K562 (cell line): ENCODE results near the gene GRIN2D. TPM values are rescaled to one million over a fixed set of nuclear protein-coding genes. Genes with fewer than 3 reads are reported as not detected.

Experiments used
- ASH1L ChIP-seq: fragments of 450-650 bp; IDR thresholded peaks from 2 replicates; pipeline ENCODE4 v1.6.1; 2018; ENCODE audit warnings: borderline replicate concordance, mild to moderate bottlenecking, low read depth; ENCODE audit not compliant: partially characterized antibody
- CREM ChIP-seq: IDR thresholded peaks from 2 replicates; pipeline ENCODE4 v1.6.1; 2014; ENCODE audit warnings: antibody characterized with exemption, low read depth
- CTBP1 ChIP-seq: fragments of 450-650 bp; IDR thresholded peaks from 2 replicates; pipeline ENCODE4 v1.6.1; 2016; ENCODE audit warnings: borderline replicate concordance
- CXXC5 ChIP-seq: fragments of 250-450 bp; sonication (Bioruptor Pico); IDR thresholded peaks from 2 replicates; pipeline ENCODE4 v1.8.0; 2022; ENCODE audit warnings: inconsistent platforms, mild to moderate bottlenecking, moderate library complexity
- GABPA ChIP-seq: fragments of 200-800 bp; sonication (Bioruptor generic); conservative IDR thresholded peaks from 2 replicates; pipeline ENCODE4 v1.6.1; 2016; ENCODE audit warnings: low read depth, missing genetic modification characterization, missing compliant biosample characterization
- HCFC1 ChIP-seq: IDR thresholded peaks from 2 replicates; pipeline ENCODE4 v1.6.1; 2012; ENCODE audit warnings: low read depth, low read length, improper control_type of control experiment
- HMGN3 ChIP-seq: IDR thresholded peaks from 2 replicates; pipeline ENCODE4 v1.6.1; 2011; ENCODE audit warnings: borderline replicate concordance, low read depth, mild to moderate bottlenecking, mixed read lengths, low read length; ENCODE audit not compliant: insufficient read length; ENCODE audit errors: extremely low read depth
- POLR2A ChIP-seq: fragments of 450-650 bp; conservative IDR thresholded peaks from 2 replicates; pipeline ENCODE4 v1.6.1; 2016
- RAD51 ChIP-seq: fragments of 450-650 bp; IDR thresholded peaks from 2 replicates; pipeline ENCODE4 v1.7.1; 2016; ENCODE audit warnings: low read depth, mild to moderate bottlenecking, borderline replicate concordance
- RBM14 ChIP-seq: fragments of 200-400 bp; formaldehyde crosslinking; IDR thresholded peaks from 2 replicates; pipeline ENCODE4 v1.6.1; 2018; ENCODE audit warnings: low read depth, mild to moderate bottlenecking, low read length, moderate library complexity, borderline replicate concordance; ENCODE audit not compliant: insufficient read depth
- SREBF2 ChIP-seq: sonication (generic); formaldehyde crosslinking; IDR thresholded peaks from 2 replicates; pipeline ENCODE4 v1.4.0; 2020; ENCODE audit warnings: mild to moderate bottlenecking, missing genetic modification reagents
- ZNF134 ChIP-seq: fragments of 250-450 bp; sonication (Bioruptor Pico); conservative IDR thresholded peaks from 2 replicates; pipeline ENCODE4 v1.4.0; 2020
- ZNF280A ChIP-seq: fragments of 450-650 bp; IDR thresholded peaks from 2 replicates; pipeline ENCODE4 v1.6.1; 2018; ENCODE audit warnings: mild to moderate bottlenecking, low read depth; ENCODE audit not compliant: partially characterized antibody
- ZZZ3 ChIP-seq: fragments of 450-650 bp; IDR thresholded peaks from 2 replicates; pipeline ENCODE4 v1.6.1; 2016; ENCODE audit warnings: antibody characterized with exemption, mild to moderate bottlenecking, moderate library complexity
- polyA plus RNA-seq, 8 experiments: library from polyadenylated mRNA; depleted of rRNA in 4 of 8; stranded (reverse) in 5 of 8; unstranded in 3 of 8; fragments of >200 nt; fragmentation: Nextera tagmentation in 2 of 8; fragmentation: Illumina TruSeq in 1 of 8; extraction: Ambion mirVana in 2 of 8; extraction: Trizol in 1 of 8; gene quantifications; 2 replicates each; pipeline versions ENCODE4 v1.2.1 to v1.2.3, GENCODE V29; 2011 to 2014; ENCODE audit warnings: inconsistent platforms in 1 of 8, missing spikeins in 1 of 8
- total RNA-seq, 7 experiments: library from RNA; depleted of rRNA in 6 of 7; stranded (reverse); fragments of >200 nt in 6 of 7; fragmentation: Illumina TruSeq in 2 of 7; extraction: Trizol in 2 of 7; gene quantifications; 2 replicates each; pipeline versions ENCODE4 v1.2.1 to v1.2.3, GENCODE V29; 2011 to 2021; ENCODE audit warnings: low replicate concordance in 1 of 7
- TF ChIP-seq, protein P1 (sequence below): fragments of 450-650 bp; IDR thresholded peaks from 2 replicates; pipeline ENCODE4 v1.6.1; 2017; ENCODE audit warnings: antibody characterized with exemption, mild to moderate bottlenecking
- TF ChIP-seq, protein P2 (sequence below): fragments of 250-450 bp; sonication (Bioruptor Pico); IDR thresholded peaks from 2 replicates; pipeline ENCODE4 v1.5.1; 2021; ENCODE audit warnings: mild to moderate bottlenecking
- TF ChIP-seq, protein P3 (sequence below): sonication (generic); formaldehyde crosslinking; IDR thresholded peaks from 2 replicates; pipeline ENCODE4 v1.9.0; 2022; ENCODE audit warnings: mild to moderate bottlenecking, missing genetic modification reagents
- TF ChIP-seq, protein P4 (sequence below): fragments of 450-650 bp; formaldehyde crosslinking; IDR thresholded peaks from 2 replicates; pipeline ENCODE4 v1.4.0; 2020; ENCODE audit warnings: mild to moderate bottlenecking, moderate library complexity

The GRIN2D gene
- total and polyA plus RNA-seq, 9 of the 15 experiments (the other 6 are each of a cell fraction or from before 2014, with no cell fraction given), result 0.32 to 31.5 (median 1.8) TPM

DNA sequence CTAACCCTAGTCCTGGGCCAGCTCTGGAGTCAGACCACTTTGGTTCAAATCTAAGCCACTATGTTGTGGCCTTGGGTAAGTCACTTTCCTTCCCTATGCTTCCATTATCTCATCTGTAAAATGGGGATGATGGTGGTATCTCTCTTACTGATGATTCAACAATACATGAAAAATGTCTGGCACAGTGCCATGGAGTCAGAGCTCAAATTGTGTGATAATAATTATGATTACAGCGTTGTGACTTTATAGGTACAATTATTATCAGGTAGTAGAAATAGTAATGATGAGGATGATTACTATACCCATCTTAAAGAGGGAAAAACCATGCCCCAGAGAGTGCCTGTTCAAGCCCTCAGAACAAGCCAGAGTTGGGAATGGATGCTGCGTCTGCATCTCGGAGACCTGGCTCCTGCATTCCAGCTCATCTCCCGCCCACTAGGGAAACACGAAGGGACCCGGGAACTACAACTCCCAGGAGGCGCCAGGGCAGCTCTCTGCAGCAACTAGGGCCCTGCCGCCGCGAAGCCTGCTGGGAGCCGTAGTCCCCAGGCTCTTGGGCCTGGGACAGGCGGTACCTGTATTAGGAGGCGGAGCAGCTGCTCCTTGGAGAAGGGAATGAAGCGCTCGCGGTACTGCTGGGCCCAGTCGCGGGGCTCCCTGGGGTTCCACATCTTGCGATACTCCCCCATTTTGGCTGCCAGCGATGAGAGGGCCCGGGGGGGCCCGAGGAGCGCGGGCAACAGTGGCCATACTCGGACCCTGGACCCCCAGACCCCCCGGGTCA lies 30.6 kb upstream of the GRIN2D start (continued):
- TF ChIP-seq, protein P1, sequence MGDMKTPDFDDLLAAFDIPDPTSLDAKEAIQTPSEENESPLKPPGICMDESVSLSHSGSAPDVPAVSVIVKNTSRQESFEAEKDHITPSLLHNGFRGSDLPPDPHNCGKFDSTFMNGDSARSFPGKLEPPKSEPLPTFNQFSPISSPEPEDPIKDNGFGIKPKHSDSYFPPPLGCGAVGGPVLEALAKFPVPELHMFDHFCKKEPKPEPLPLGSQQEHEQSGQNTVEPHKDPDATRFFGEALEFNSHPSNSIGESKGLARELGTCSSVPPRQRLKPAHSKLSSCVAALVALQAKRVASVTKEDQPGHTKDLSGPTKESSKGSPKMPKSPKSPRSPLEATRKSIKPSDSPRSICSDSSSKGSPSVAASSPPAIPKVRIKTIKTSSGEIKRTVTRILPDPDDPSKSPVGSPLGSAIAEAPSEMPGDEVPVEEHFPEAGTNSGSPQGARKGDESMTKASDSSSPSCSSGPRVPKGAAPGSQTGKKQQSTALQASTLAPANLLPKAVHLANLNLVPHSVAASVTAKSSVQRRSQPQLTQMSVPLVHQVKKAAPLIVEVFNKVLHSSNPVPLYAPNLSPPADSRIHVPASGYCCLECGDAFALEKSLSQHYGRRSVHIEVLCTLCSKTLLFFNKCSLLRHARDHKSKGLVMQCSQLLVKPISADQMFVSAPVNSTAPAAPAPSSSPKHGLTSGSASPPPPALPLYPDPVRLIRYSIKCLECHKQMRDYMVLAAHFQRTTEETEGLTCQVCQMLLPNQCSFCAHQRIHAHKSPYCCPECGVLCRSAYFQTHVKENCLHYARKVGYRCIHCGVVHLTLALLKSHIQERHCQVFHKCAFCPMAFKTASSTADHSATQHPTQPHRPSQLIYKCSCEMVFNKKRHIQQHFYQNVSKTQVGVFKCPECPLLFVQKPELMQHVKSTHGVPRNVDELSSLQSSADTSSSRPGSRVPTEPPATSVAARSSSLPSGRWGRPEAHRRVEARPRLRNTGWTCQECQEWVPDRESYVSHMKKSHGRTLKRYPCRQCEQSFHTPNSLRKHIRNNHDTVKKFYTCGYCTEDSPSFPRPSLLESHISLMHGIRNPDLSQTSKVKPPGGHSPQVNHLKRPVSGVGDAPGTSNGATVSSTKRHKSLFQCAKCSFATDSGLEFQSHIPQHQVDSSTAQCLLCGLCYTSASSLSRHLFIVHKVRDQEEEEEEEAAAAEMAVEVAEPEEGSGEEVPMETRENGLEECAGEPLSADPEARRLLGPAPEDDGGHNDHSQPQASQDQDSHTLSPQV, result peak; percentile 93
- TF ChIP-seq ZNF134 (CRISPR knock-in tag) (peak; percentile 41; the same call in 1 of the 2 replicates), SREBF2 (CRISPR knock-in tag) (no peak), ZZZ3 (0 out of 2 replicates have a peak, but pooled peaks have one; percentile 54), HCFC1 (peak; percentile 100), CREM (peak; percentile 73), GABPA (no peak), ZNF280A (no peak), CTBP1 (peak; percentile 93), RAD51 (no peak), CXXC5 (CRISPR knock-in tag) (peak; percentile 20), HMGN3 (peak; percentile 50), POLR2A (peak; percentile 64; the same call in 1 of the 2 replicates), ASH1L (no peak), RBM14 (no peak)
- TF ChIP-seq, protein P2, sequence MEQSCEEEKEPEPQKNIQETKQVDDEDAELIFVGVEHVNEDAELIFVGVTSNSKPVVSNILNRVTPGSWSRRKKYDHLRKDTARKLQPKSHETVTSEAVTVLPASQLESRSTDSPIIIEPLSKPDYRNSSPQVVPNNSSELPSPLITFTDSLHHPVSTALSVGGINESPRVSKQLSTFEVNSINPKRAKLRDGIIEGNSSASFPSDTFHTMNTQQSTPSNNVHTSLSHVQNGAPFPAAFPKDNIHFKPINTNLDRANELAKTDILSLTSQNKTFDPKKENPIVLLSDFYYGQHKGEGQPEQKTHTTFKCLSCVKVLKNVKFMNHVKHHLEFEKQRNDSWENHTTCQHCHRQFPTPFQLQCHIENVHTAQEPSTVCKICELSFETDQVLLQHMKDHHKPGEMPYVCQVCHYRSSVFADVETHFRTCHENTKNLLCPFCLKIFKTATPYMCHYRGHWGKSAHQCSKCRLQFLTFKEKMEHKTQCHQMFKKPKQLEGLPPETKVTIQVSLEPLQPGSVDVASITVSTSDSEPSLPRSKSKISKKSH (CRISPR knock-in tag), result no peak
- TF ChIP-seq, protein P3, sequence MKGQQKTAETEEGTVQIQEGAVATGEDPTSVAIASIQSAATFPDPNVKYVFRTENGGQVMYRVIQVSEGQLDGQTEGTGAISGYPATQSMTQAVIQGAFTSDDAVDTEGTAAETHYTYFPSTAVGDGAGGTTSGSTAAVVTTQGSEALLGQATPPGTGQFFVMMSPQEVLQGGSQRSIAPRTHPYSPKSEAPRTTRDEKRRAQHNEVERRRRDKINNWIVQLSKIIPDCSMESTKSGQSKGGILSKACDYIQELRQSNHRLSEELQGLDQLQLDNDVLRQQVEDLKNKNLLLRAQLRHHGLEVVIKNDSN (CRISPR knock-in tag), result no peak
- TF ChIP-seq, protein P4, sequence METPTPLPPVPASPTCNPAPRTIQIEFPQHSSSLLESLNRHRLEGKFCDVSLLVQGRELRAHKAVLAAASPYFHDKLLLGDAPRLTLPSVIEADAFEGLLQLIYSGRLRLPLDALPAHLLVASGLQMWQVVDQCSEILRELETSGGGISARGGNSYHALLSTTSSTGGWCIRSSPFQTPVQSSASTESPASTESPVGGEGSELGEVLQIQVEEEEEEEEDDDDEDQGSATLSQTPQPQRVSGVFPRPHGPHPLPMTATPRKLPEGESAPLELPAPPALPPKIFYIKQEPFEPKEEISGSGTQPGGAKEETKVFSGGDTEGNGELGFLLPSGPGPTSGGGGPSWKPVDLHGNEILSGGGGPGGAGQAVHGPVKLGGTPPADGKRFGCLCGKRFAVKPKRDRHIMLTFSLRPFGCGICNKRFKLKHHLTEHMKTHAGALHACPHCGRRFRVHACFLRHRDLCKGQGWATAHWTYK (CRISPR knock-in tag), result 0 out of 2 replicates have a peak, but pooled peaks have one; percentile 44
